22Rv1 (cell line): ENCODE measurements around the gene GSTT4.

Experiments used
- H3K27ac ChIP-seq: fragments of 450-650 bp; 2 replicates; pipeline ENCODE4 v1.5.1; 2017
- ZFX ChIP-seq: fragments of 450-650 bp; IDR thresholded peaks from 2 replicates; pipeline ENCODE4 v1.6.1; 2017; ENCODE audit warnings: antibody characterized with exemption, borderline replicate concordance
- TF ChIP-seq, protein P1 (sequence below): fragments of 450-650 bp; IDR thresholded peaks from 2 replicates; pipeline ENCODE4 v1.5.1; 2017; ENCODE audit warnings: mild to moderate bottlenecking

The GSTT4 gene

GRCh38 chr22:24008381-24009226 lies 3.4 kb upstream of the GSTT4 start:
- TF ChIP-seq, protein P1, sequence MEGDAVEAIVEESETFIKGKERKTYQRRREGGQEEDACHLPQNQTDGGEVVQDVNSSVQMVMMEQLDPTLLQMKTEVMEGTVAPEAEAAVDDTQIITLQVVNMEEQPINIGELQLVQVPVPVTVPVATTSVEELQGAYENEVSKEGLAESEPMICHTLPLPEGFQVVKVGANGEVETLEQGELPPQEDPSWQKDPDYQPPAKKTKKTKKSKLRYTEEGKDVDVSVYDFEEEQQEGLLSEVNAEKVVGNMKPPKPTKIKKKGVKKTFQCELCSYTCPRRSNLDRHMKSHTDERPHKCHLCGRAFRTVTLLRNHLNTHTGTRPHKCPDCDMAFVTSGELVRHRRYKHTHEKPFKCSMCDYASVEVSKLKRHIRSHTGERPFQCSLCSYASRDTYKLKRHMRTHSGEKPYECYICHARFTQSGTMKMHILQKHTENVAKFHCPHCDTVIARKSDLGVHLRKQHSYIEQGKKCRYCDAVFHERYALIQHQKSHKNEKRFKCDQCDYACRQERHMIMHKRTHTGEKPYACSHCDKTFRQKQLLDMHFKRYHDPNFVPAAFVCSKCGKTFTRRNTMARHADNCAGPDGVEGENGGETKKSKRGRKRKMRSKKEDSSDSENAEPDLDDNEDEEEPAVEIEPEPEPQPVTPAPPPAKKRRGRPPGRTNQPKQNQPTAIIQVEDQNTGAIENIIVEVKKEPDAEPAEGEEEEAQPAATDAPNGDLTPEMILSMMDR = no peak
- no peak for TF ChIP-seq ZFX
- no peak overlapping the region for H3K27ac ChIP-seq

GRCh38 chr22:24008022-24008283 lies 2.7 kb upstream of the GSTT4 start:
- no peak overlapping the region for H3K27ac ChIP-seq
- TF ChIP-seq ZFX = no peak
- TF ChIP-seq, protein P1 = no peak

DNA sequence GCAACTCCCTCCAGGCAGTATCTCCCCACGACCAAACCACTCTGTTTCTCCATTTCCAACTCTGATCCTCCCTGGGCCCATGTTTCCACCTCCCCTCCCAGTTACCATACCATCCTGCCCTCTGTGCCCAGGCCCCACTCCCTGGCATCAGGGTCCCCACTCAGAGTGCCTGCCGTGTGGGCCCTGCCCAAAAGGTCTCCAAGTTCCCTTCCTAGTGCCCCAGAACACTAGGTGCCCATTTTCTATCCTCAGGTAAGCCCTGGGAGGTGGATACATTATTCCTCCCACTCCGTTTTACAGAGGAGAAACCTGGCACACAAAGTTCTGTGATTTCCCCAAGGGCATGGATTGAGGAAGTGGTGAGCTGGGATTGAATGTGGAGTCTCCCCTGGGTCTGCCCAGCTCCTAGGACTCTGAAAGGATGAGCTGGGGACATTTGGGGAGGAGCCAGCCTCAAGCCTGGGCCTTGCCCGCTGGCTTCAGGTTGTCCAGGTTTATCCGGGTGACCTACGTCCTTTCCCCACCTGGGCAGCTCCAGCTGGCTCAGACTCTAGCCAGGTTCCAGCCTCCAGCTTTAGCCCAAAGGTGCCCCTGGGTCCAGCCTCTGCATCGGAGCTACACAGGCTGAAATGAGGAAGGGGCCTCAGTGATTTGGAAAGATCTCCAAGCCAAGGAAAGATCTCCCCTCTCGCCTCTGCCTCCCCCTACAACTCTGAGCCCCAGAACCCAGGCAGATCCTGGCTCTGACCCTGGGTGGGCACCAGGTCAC lies 2.2 kb upstream of the GSTT4 start:
- TF ChIP-seq, protein P1 = no peak
- TF ChIP-seq ZFX = no peak
- H3K27ac ChIP-seq = no peak overlapping the region

DNA sequence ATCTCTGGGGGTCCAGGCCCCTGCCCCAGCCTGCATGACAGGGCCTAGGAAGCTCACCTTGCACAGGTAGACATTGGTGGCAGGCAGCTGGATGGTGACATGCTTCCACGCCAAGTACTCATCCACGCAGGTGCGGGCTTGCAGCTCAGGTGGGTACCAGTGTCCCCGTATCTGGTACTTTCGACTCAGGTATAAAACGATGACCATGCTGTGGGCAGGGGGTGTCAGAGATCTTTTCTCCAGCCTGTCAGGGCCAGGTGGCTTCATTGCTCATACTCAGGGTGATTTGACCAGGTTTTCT lies 1.6 kb upstream of the GSTT4 start:
- TF ChIP-seq ZFX = no peak
- TF ChIP-seq, protein P1 = no peak
- H3K27ac ChIP-seq = no peak overlapping the region

GRCh38 chr22:24006207-24006913 lies 1.1 kb upstream of the GSTT4 start:
- H3K27ac ChIP-seq = no peak overlapping the region
- TF ChIP-seq, protein P1 = no peak
- TF ChIP-seq ZFX = no peak

DNA sequence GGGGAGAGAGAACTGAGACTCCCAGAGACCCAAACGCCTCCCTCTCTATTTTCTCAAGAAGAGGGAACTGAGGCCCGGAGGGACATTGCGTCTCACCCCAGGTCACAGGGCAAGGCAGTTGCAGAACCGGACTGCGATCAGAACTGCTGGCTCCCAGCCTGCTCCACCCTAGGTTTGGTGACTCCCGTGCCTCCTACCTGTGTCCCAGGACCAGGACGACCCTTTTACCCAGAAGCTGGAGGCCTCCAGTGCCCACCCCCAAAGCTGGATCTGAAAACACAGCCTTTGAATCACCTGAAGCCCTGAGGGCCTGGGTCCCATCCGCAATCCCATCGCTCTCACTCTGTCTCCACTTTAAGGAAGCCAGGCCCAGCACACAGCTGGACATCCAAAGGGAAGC lies 1.4 kb downstream of the GSTT4 start:
- H3K27ac ChIP-seq = no peak overlapping the region
- TF ChIP-seq, protein P1 = no peak
- no peak for TF ChIP-seq ZFX

- no peak overlapping the region for H3K27ac ChIP-seq
- TF ChIP-seq ZFX = no peak
- TF ChIP-seq, protein P1 = no peak
These were observed 2.4 kb downstream of the GSTT4 start for GRCh38 chr22:24002851-24003250.
